AG09319 (cell line): ENCODE results near the gene ANO9.
"Not testable (repeated sequence)": the region's sequence is repeated elsewhere in the genome, so short reads cannot be mapped to it uniquely, and the experiment has no call there.

Experiments used
- DNase-seq: peaks from one replicate; pipeline ENCODE4 v3.0.0-alpha.2; 2010; ENCODE audit warnings: low read depth; ENCODE audit errors: extremely low read depth
- TF ChIP-seq, protein P1 (sequence below): IDR thresholded peaks from 2 replicates; pipeline ENCODE4 v1.5.1; 2011; ENCODE audit warnings: low read depth, mild to moderate bottlenecking, inconsistent platforms, low read length, moderate library complexity

ANO9 gene

DNA sequence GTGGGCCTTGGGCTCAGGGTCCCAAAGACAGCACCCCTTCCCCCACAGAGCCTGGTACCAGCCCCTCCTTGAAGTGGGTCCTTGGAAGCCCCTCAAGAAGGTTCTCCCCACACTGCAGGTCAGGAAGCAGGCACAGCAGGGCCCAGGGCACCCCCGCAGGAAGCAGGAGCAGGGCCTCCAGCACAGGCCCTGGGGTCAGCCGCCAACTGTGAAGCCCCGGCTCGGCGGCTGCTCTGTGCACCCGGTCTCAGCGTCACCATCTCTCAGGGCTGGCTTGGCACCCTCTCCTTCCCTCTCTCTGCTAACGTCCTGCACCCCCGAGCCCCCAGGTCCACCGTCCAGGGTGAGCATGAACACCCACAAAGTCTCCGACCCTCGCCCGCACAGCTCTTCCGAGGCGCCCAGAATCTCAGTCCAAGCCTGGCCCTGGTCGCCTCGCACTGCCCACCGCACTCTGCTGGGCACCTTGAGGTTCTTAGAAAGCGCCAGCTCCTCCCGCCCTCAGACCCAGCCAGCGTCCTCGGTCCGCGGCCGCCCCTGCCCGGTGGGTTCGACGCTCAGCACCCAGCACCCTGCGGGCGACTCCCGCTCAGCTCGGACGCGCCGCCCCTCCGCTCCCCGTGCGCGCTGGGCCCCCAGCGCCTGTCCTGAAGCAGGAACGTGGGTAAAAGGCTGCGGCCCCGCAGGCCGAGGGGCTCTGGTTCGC, 25.6 kb downstream of the ANO9 start:
- TF ChIP-seq, protein P1, sequence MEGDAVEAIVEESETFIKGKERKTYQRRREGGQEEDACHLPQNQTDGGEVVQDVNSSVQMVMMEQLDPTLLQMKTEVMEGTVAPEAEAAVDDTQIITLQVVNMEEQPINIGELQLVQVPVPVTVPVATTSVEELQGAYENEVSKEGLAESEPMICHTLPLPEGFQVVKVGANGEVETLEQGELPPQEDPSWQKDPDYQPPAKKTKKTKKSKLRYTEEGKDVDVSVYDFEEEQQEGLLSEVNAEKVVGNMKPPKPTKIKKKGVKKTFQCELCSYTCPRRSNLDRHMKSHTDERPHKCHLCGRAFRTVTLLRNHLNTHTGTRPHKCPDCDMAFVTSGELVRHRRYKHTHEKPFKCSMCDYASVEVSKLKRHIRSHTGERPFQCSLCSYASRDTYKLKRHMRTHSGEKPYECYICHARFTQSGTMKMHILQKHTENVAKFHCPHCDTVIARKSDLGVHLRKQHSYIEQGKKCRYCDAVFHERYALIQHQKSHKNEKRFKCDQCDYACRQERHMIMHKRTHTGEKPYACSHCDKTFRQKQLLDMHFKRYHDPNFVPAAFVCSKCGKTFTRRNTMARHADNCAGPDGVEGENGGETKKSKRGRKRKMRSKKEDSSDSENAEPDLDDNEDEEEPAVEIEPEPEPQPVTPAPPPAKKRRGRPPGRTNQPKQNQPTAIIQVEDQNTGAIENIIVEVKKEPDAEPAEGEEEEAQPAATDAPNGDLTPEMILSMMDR: no peak
- DNase-seq: no peak

DNA sequence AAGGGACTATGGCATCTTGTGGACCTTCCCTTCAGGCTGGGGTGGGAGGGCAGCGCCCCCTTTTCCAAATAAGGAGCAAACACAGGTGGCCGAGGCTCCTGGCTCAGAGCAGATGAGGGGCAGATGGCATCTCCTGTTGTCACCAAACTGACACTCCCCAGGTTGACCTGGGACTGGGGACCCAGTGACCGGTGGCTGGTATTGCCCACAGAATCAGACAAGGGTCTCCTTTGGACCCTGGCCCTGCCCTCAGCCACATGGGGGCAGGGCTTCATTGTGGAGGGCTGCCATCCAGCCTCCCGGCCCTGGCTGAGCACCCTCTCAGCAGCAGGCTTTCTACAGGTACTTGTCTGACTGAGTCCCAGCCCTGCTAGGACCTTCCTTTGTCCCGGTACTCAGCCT, 26.2 kb downstream of the ANO9 start:
- TF ChIP-seq, protein P1: no peak
- no peak for DNase-seq

DNA sequence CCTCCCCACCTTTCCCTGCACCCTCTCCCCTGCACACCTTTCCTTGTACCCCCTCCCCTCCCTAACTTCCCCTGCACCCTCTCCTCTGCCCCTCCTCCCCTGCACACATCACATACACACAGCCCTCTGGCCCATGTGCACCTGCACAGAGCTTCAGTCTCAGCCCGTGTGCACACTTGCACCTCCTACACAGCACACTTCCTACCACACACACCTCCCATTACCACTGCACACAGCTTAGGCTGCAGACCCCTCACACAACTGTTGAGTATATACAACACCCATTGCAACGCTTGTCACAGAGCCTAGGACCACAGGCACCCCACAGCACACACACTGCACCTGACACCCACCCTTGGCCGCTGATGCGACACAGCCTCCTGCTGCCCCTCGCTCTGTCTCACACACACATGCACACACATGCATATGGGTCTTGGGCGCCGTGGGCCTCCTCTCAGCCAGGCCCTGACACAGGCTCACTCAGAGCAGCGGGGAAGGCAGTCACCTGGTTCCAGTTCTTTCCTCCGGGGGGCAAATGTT, 27.4 kb downstream of the ANO9 start:
- no peak for DNase-seq
- TF ChIP-seq, protein P1: no peak

DNA sequence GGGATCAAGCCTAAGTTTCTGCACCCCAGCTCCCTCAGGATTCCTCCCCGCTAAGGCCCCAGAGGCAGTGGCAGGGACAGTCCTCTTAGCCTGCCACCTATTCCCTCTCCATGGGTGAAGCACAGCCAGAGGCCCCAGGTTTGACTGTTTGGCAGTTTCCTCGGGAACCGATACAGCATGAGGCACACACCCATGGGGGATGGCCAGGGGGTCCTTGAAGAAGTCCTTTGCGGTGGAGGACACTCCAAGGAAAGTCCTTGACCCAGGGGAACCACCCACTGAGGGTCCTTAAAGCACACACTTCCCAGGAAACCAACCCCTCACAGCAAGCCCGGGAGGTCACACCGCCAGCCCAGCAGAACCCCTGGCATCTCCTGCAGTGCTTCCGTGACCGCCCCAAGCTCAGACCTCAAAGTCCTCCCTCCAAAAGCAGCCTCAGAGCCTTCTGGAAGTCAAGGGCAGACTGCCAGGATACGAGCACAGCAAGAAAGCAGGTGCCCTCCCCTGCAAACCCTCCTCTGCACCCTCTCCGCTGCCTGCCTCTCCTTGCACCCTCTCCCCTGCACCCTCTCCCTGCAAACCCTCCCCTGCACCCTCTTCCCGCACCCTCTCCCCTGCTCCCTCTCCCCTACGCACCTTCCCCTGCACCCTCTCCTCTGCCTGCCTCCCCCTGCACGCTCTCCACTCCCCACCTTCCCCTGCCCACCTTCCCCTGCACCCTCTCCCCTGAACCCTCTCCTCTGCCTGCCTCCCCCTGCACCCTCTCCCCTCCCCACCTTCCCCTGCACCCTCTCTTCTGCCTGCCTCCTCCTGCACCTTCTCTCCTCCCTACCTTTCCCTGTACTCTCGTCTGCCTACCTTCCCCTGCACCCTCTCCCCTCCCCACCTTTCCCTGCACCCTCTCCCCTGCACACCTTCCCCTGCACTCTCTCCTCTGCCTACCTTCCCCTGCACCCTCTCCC, 28.4 kb downstream of the ANO9 start:
- TF ChIP-seq, protein P1: no peak
- DNase-seq: no peak

DNA sequence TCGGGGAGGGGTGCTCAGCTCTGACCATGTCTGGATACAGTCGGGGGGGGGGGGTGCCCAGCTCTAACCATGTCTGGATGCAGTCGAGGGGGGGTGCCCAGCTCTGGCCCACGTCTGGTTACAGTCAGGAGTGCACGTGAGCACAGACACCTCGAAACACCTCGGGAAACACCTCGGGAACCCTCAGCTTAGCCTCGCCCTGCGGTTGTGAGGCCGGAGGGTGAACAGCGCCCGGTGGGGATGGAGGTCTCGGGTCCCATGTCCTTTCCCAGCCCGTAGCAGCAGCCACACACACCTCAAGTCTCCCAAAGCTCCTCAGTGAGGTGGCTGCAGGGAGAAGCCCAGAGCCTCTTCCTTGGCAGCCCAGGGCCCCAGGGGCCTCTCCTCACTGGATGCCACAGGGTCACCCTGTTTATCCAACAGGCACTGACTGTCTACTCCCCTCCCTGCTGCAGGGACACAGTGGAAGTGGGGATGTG, 29.1 kb downstream of the ANO9 start:
- TF ChIP-seq, protein P1: no peak
- no peak for DNase-seq

DNA sequence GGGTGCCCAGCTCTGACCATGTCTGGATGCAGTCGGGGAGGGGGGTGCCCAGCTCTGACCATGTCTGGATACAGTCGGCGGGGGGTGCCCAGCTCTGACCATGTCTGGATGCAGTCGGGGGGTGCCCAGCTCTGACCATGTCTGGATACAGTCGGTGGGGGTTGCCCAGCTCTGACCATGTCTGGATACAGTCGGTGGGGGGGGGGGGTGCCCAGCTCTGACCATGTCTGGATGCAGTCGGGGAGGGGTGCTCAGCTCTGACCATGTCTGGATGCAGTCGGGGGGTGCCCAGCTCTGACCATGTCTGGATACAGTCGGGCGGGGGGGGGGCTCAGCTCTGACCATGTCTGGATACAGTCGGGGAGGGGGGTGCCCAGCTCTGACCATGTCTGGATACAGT, 30.3 kb downstream of the ANO9 start:
- not testable (repeated sequence) for DNase-seq

DNA sequence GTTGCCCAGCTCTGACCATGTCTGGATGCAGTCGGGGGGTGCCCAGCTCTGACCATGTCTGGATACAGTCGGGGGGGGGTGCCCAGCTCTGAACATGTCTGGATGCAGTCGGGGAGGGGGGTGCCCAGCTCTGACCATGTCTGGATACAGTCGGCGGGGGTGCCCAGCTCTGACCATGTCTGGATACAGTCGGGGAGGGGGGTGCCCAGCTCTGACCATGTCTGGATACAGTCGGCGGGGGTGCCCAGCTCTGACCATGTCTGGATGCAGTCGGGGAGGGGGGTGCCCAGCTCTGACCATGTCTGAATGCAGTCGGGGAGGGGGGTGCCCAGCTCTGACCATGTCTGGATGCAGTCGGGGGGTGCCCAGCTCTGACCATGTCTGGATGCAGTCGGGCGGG, 31.1 kb downstream of the ANO9 start:
- not testable (repeated sequence) for DNase-seq
